Smooth muscle cell (in vitro differentiated cells): ENCODE results near the gene MYPOP. TPM values are rescaled to one million over a fixed set of nuclear protein-coding genes. Genes with fewer than 3 reads are reported as not detected.

Source experiments
- DNase-seq: peaks from one replicate; lab custom pipeline; 2025; ENCODE audit not compliant: unreplicated experiment; lab: John Stamatoyannopoulos, UW
- H2AFZ ChIP-seq: fragments of 200-600 bp; sonication (generic); 2 replicates; pipeline ENCODE4 v1.6.0; 2016; ENCODE audit warnings: antibody characterized with exemption, low read depth, mild to moderate bottlenecking
- H3F3A ChIP-seq: fragments of 200-600 bp; sonication (generic); 2 replicates; pipeline ENCODE4 v1.6.0; 2017; ENCODE audit warnings: antibody characterized with exemption, low read depth
- H3K27ac ChIP-seq: fragments of 200-600 bp; sonication (generic); 2 replicates; pipeline ENCODE4 v1.5.1; 2016; ENCODE audit warnings: low read depth, mild to moderate bottlenecking
- H3K27me3 ChIP-seq: fragments of 200-600 bp; sonication (generic); 2 replicates; pipeline ENCODE4 v1.6.1; 2016; ENCODE audit warnings: low read depth, mild to moderate bottlenecking
- H3K36me3 ChIP-seq: fragments of 200-600 bp; sonication (generic); 2 replicates; pipeline ENCODE4 v1.5.1; 2016; ENCODE audit warnings: low read depth
- H3K4me1 ChIP-seq: fragments of 200-600 bp; sonication (generic); 2 replicates; pipeline ENCODE4 v1.5.1; 2016; ENCODE audit warnings: low read depth
- H3K4me2 ChIP-seq: fragments of 200-600 bp; sonication (generic); 2 replicates; pipeline ENCODE4 v1.6.0; 2016; ENCODE audit warnings: mild to moderate bottlenecking
- H3K4me3 ChIP-seq: fragments of 200-600 bp; sonication (generic); 2 replicates; pipeline ENCODE4 v1.5.1; 2016; ENCODE audit warnings: mild to moderate bottlenecking
- H3K79me2 ChIP-seq: fragments of 200-600 bp; sonication (generic); 2 replicates; pipeline ENCODE4 v1.6.0; 2016; ENCODE audit warnings: low read depth, mild to moderate bottlenecking
- H3K9ac ChIP-seq: fragments of 200-600 bp; sonication (generic); 2 replicates; pipeline ENCODE4 v1.6.0; 2016; ENCODE audit warnings: low read depth
- H3K9me3 ChIP-seq: fragments of 200-600 bp; sonication (generic); replicated peaks from 2 replicates; pipeline ENCODE4 v1.5.1; 2016; ENCODE audit warnings: low read depth
- H4K20me1 ChIP-seq: fragments of 200-600 bp; sonication (generic); 2 replicates; pipeline ENCODE4 v1.6.0; 2016; ENCODE audit warnings: low read depth
- WGBS: methylation state at CpG from one replicate; pipeline ENCODE4 v1.1.7; 2016; ENCODE audit warnings: low lambda C conversion rate; 5-methylcytosine and 5-hydroxymethylcytosine counted together
- polyA plus RNA-seq: library from polyadenylated mRNA; unstranded; fragments of >200 nt; fragmentation: Nextera tagmentation; extraction: Ambion mirVana; gene quantifications from 2 replicates; pipeline ENCODE4 v1.2.1, GENCODE V29; 2016
- total RNA-seq: library from RNA; depleted of rRNA; stranded (reverse); fragments of >200 nt; gene quantifications from 2 replicates; pipeline ENCODE4 v1.2.3, GENCODE V29; 2014
- TF ChIP-seq, protein P1 (sequence below): fragments of 200-600 bp; sonication (generic); IDR thresholded peaks from 2 replicates; pipeline ENCODE4 v1.5.1; 2017; ENCODE audit warnings: borderline replicate concordance, mild to moderate bottlenecking, antibody characterized with exemption; ENCODE audit not compliant: insufficient read depth, poor library complexity, severe bottlenecking

The MYPOP gene
- total and polyA plus RNA-seq, 2 experiments from 2014 or later, result 1.6 to 2.1 TPM

DNA sequence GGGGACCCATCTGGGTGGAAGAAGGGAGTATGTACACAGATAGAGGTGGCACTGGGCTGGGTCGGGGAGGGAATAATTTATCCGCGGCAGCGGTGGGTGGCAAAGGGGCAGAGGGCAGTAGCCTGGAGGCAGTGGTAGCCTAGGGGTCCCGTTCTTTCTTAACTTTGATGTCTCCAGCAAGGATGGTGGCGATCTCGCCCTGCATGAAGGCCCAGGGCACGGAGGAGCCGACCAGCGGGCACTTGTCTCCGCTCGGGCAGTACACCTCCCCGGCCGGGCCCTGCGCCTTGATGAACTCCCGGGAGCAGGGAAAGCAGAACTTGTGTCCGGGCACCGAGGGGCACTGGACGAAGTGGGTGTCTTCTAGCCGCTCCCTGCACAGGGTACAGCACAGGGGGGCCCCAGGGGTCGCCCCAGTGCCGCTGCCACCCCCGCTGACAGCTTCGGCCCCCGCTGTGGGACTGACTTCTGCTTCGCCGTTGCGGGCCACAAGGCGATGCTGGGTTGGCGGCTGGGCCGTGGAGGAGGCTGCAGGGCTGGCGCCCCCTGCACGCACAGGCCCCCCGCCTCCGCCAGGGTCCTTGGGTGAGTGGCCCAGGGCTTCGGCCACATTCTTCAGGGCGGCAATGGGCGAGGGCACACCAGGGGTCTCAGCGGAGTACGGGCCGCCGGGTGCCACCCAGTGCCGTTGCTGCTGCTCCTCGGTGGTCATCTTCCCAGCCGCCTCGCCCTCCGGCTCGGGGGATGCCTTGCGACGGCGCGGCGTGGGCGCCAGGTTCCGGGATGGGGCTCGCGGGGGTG lies 18.3 kb downstream of the MYPOP start:
- H3K4me2 ChIP-seq, result peak overlapping the region; percentile 38
- TF ChIP-seq, protein P1, sequence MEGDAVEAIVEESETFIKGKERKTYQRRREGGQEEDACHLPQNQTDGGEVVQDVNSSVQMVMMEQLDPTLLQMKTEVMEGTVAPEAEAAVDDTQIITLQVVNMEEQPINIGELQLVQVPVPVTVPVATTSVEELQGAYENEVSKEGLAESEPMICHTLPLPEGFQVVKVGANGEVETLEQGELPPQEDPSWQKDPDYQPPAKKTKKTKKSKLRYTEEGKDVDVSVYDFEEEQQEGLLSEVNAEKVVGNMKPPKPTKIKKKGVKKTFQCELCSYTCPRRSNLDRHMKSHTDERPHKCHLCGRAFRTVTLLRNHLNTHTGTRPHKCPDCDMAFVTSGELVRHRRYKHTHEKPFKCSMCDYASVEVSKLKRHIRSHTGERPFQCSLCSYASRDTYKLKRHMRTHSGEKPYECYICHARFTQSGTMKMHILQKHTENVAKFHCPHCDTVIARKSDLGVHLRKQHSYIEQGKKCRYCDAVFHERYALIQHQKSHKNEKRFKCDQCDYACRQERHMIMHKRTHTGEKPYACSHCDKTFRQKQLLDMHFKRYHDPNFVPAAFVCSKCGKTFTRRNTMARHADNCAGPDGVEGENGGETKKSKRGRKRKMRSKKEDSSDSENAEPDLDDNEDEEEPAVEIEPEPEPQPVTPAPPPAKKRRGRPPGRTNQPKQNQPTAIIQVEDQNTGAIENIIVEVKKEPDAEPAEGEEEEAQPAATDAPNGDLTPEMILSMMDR, result no peak
- H3K27ac ChIP-seq, result no peak overlapping the region
- H3K9me3 ChIP-seq, result no peaks in the 10 kb centered on the region
- H3K27me3 ChIP-seq, result no peaks in the 10 kb centered on the region
- peaks cover 20% of the 10 kb centered on the region for H3K4me1 ChIP-seq
- 96% methylated on average over 52 of the region's 57 CpGs for WGBS
- H2AFZ ChIP-seq, result no peak overlapping the region
- peaks cover 8% of the 10 kb centered on the region for H3F3A ChIP-seq
- no peak overlapping the region for H3K4me3 ChIP-seq
- H4K20me1 ChIP-seq, result peaks cover 23% of the 10 kb centered on the region
- DNase-seq, result no peak
- H3K9ac ChIP-seq, result no peak overlapping the region
- H3K79me2 ChIP-seq, result peaks cover 18% of the 10 kb centered on the region
- no peaks in the 10 kb centered on the region for H3K36me3 ChIP-seq

DNA sequence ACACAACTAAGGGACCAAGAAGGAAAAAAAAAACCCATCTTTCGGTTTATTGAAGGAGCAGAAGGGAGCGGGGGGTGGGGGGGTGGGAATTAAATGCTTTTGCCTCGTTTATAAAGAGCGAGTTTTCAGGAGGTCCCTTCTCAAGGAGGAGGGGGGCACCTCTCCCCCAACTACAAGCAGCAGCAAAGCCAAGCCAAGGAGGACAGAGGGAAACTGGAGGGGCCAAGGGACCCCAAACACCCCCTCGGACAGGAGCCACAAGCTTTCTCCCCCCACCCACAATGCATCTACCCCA lies 18.9 kb downstream of the MYPOP start:
- TF ChIP-seq, protein P1, result no peak
- H3K4me3 ChIP-seq, result no peak overlapping the region

DNA sequence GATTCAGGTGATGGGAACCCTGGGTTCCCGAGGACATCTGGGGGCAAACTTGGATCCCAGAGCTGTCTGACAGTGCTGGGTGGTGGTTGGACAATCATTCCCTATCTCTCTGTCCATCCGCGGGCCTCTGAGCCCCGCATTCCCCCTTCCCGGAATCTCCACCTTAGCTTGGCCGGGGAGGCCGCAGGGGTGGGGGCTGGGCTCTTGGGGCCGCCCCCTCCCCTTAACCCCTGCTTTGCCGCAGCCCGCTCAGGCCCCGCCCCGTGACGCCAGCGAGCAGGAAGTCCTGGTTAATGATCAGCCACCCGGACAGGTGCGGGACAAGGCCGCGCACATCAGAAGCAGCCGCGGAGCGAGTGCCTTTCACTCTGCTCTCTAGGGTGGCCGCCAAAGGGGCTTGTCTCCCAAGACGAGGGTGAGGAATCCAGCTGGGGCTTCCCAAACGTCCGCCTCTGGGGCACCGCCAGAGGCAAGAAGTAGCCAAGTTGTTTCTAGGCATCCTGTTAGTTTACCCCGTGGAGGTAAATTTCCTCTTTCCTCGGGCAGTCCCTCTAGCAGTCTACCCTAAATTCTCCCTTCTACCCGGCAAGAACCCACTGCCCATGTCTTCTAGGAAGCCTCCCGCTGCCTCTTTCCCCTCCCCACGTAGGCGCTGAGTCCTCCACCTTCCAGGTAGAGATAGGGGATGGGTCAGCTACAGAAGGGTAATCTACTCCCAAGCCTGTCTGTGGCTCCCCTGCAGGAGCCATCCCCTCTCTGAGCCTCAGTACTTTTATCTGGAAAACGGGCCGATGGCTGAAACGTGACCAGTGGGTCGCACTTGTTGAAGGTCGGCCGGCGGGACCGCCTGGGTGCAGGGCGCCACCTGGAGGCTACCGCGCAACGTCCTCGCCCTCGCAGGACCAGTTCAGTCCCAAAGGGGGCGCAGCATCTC lies 19.5 kb downstream of the MYPOP start:
- no peak overlapping the region for H3K9ac ChIP-seq
- H3K27me3 ChIP-seq, result no peaks in the 10 kb centered on the region
- peaks cover 7% of the 10 kb centered on the region for H3F3A ChIP-seq
- peak overlapping the region; percentile 27 for H3K4me3 ChIP-seq
- H3K4me2 ChIP-seq, result peak overlapping the region; percentile 81
- peaks cover 20% of the 10 kb centered on the region for H3K4me1 ChIP-seq
- WGBS, result 3% methylated on average over 43 of the region's 47 CpGs
- no peaks in the 10 kb centered on the region for H3K9me3 ChIP-seq
- H3K36me3 ChIP-seq, result no peaks in the 10 kb centered on the region
- H3K79me2 ChIP-seq, result peaks cover 18% of the 10 kb centered on the region
- H4K20me1 ChIP-seq, result peaks cover 23% of the 10 kb centered on the region
- TF ChIP-seq, protein P1, result peak; percentile 92
- DNase-seq, result peak; percentile 34
- no peak overlapping the region for H2AFZ ChIP-seq
- H3K27ac ChIP-seq, result no peak overlapping the region

More for the DNA sequence above, 18.9 kb downstream of the MYPOP start:
- H3K79me2 ChIP-seq, result peaks cover 18% of the 10 kb centered on the region
- H3K9me3 ChIP-seq, result no peaks in the 10 kb centered on the region
- no peak overlapping the region for H3K9ac ChIP-seq
- H3K4me1 ChIP-seq, result peaks cover 20% of the 10 kb centered on the region
- no peak overlapping the region for H2AFZ ChIP-seq
- H3K27me3 ChIP-seq, result no peaks in the 10 kb centered on the region
- peaks cover 23% of the 10 kb centered on the region for H4K20me1 ChIP-seq
- no peak overlapping the region for H3K27ac ChIP-seq
- H3K36me3 ChIP-seq, result no peaks in the 10 kb centered on the region
- 27% methylated on average over 5 of the region's 5 CpGs for WGBS
- no peak for DNase-seq
- peaks cover 8% of the 10 kb centered on the region for H3F3A ChIP-seq
- H3K4me2 ChIP-seq, result peak overlapping the region; percentile 38
